ENCODE data around the gene FHIP1A. TPM values are rescaled to one million over a fixed set of nuclear protein-coding genes. Genes with fewer than 3 reads are reported as not detected.

FHIP1A gene
- polyA plus RNA-seq, 3 donors, result 5.4 to 6.6 (median 6.2) TPM

DNA sequence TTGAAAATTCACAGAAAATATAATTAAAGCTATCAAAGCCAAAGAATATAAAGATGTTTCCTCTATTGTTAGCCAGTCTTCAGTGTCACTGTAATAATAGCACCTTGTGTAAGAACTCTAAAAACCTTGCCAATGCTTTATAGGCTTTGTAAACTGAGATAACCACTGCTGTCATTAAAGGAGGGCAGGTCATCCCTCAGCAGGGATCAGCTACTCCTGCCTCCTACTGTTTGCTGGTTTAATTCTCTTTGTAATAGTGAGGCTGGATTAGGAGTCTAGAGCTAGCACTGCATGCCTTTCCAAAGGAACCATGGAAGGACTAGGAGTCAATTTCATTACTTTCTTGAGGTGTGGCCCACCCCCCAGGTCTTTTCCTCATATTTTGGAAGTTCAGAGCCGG lies 46.2 kb downstream of the FHIP1A start:
- no peak for DNase-seq

DNA sequence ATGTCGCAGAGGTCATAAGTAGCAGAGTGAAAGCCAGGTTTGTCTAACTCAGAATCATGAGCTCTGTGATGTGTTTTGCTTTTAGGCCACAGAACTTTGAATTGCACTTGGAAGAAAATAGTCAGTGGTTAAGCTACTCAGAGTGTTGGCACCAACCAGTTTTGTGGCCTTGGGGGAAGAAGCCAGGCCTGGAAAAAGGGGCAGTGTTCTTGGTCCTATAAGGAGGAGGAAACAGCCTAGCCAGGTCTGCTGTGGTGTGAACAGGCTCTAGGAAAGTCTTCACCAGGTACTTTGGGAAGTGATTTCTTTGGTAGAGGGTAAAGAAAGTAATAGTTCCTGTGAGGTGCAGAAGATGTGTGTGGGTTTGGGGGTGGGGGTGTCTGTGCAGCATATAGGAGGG lies 49.2 kb downstream of the FHIP1A start:
- no peak for DNase-seq

Other genes starting within 250 kb of the FHIP1A start
- gene PRSS48, start 132.0 kb upstream of the FHIP1A start, polyA plus RNA-seq (ENCODE audit: insufficient read length in 3 of 3), result not detected
- gene SH3D19, start 83.6 kb upstream of the FHIP1A start, polyA plus RNA-seq (ENCODE audit: insufficient read length in 3 of 3), result 10 to 100 TPM; 24.7 to 31.4 (median 27.6) TPM

Data from renal pelvis (tissue), 4 donors.